Suppressor macrophage treated with lipopolysaccharide for 1 hour (primary cell): ENCODE measurements around the gene SEMA3E.
"Not testable (repeated sequence)": the region's sequence is repeated elsewhere in the genome, so short reads cannot be mapped to it uniquely, and the experiment has no call there.

Source experiments
- DNase-seq, 3 donors: peaks; one replicate each; pipeline ENCODE4 v3.0.0-alpha.2; 2020 to 2022

SEMA3E gene

DNA sequence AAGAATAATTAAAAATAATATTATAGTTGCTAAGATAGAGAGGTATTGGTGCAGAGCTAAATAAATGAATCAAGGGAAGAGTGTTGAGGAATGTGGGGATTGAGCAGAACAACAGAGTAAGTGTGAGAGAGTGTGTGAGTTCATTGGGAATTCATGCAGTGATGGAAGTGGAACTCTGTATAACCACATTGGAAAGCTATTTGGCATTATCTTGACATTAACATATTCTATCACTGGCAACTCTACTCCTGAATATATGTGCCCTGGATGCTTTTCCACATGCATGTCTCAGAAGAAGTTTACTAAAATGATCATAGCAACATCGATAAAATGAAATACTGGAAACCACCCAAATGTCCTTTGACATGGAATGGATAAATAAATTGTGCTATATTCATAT is 164.1 kb downstream of the SEMA3E start:
- no peak for DNase-seq

- DNase-seq, result no peak
These were observed 164.7 kb downstream of the SEMA3E start for GRCh38 chr7:83484266-83484665.

DNA sequence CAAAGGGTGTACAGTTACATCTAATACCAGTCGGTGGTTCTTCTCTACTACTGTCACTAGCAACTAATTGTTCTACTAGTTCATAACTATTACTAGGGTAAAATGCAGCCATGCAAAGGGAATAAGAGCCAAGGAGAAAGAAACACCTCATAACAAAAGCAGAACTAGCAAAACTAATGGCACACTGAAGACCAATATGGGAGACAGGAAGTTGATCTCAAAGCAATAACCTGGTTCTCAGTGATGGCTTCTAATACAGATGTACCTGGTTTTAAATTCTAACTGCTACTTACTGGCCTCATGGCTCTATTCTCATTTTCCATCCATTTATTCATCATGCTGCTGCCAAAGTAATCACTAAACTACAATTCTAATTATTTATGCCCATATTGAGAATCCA is 170.3 kb downstream of the SEMA3E start:
- DNase-seq, result no peak

DNA sequence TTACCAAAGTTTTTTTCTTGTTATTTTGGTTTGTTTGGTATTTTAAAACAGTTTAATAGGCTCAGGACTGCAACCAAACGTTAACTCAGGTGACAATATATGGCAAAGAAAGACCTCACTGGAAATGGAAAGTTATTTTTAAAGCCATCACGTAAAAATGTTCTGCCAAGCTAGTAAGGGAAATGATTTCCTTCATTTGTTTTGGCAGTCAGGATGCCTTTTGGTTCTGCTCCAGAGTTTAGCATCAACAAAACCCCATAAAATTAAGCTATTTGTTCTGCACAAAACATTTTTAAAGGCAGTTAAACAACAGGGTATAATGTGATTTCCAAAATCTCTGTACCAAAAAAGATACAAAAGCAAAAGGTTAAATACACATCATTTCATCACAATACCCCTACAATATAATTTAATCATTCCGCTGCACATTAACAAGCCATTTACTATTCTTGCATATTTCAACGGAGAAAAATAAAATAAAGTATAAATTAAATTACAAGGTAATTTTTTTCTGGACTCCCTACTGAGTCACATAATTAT is 172.4 kb downstream of the SEMA3E start:
- DNase-seq, result no peak

- DNase-seq, result no peak
These were observed 173.5 kb downstream of the SEMA3E start for GRCh38 chr7:83475420-83475819.

GRCh38 chr7:83472376-83472775 is 176.6 kb downstream of the SEMA3E start:
- no peak for DNase-seq

DNA sequence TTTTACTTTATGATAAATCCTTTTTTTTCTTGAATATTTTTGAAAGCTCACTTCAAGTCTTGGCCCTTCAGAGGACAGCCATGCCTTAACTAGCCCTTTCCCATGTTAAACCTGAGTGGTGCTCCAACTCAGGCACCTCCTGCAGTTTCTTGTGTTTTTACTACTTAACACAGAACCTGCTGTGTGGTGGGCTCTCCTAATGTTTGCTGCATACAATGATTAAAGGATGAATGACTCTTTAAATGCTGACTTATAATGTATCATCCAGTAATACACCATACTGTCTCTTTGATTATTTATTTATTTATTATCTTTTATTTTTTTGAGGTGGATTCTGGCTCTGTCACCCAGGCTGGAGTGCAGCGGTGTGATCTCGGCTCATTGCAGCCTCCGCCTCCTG is 179.4 kb downstream of the SEMA3E start:
- no peak for DNase-seq

DNA sequence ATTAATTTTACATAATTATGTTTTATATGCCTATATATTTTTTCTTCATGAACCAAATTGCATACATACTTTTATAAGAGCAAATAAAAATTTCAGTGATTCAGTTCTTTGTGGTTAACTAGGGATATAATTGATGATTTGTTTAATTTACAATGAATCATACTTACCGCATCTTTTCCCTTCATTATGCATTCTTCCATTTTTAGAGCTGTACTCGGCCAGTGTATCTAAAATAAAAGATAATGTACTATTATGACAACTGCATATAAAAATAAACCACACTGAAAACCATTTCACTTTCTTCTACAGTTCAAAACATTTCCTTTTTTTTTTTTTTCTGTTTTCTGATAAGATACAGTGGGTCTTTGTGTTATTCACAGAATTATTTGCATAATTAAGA is 179.9 kb downstream of the SEMA3E start:
- DNase-seq, result no peak

DNA sequence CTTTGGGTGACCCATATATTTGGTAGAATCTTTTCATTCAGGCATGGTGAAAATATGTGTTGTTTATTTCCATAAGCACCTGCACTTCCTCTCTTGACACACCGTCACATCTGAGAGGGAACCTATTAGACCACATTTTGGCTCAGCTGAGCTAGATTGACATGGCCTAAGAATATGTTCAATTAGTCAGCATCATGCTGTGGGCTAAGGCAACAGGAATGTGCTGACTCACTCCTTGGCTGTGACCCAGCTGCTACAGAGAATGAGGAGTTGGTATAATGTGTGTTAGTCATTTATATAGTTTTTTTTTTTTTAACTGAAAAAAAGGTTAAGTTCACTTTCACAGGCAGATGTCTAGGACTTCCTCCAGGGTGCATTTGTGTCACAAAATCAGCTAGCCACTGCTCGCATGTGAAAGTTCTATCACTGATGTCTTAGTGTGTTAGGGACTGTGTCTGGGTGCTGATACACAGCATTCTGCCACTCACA is 180.6 kb downstream of the SEMA3E start:
- peak; percentile 47 to 81 (median 53) for DNase-seq

GRCh38 chr7:83467493-83467892 is 181.4 kb downstream of the SEMA3E start:
- no peak for DNase-seq

- DNase-seq, result no peak
These were observed 182.0 kb downstream of the SEMA3E start for GRCh38 chr7:83466956-83467355.

DNA sequence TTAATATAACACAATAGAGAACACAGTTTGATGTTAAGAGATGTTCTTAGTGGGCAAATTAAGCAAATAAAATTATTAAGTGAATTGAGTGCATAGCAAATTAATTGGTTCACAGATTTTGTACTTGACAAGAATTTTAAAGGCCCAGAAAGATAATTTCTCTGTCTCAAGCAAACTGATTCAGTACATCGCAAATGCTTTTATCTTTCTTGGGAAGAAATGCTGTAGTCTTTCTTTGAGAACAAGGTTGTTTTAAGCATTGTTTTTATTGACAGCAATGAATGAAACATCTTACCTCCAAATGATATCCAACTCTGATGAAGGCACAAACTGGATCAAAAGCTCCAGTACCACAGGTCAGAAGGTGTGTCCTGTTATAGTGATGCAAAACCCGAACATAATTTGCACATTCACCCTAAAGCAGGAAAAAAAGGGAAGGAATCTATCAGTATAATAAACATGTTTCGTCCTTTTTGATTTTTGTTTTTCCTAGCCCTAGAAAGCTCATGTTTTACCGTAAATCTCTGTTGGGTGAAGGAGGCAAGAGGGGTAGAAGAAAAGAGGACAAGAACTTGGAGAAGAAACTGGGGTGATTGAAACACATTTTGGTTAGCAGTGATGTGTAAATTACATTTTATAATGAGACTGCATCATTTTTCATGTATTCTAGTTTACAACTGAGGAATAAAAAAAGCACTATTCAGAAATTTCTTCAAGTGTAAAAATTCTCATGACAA is 182.6 kb downstream of the SEMA3E start:
- DNase-seq, result no peak

DNA sequence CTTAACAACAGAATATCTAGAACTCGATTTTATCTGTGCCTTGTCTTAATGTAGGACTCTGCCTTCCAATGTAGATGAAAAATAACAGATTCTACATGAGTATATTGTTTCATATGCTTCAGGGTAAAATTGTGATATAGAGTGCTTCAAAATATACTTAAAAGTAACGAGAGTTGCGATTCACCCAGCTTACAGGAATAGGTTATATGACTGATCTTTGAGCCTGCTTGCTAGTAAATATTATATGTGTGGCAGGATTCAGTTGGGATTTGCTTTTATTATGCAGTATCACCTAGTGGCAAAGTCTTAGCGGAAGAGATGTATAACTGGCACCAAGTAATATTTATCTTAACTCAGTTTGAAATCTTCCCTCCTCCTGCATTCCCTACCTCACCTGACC is 183.3 kb downstream of the SEMA3E start:
- DNase-seq, result no peak

DNA sequence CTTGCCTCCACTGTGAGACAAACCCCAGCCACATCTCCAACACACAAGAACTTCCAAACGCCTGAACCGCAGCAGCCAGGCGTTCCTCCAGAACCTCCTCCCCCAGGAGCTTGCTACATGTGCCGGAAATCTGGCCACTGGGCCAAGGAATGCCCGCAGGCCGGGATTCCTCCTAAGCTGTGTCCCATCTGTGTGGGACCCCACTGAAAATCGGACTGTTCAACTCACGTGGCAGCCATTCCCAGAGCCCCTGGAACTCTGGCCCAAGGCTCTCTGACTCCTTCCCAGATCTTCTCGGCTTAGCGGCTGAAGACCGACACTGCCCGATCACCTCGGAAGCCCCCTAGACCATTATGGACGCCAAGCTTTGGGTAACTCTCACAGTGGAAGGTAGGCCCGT is 187.1 kb downstream of the SEMA3E start:
- DNase-seq, result not testable (repeated sequence)

DNA sequence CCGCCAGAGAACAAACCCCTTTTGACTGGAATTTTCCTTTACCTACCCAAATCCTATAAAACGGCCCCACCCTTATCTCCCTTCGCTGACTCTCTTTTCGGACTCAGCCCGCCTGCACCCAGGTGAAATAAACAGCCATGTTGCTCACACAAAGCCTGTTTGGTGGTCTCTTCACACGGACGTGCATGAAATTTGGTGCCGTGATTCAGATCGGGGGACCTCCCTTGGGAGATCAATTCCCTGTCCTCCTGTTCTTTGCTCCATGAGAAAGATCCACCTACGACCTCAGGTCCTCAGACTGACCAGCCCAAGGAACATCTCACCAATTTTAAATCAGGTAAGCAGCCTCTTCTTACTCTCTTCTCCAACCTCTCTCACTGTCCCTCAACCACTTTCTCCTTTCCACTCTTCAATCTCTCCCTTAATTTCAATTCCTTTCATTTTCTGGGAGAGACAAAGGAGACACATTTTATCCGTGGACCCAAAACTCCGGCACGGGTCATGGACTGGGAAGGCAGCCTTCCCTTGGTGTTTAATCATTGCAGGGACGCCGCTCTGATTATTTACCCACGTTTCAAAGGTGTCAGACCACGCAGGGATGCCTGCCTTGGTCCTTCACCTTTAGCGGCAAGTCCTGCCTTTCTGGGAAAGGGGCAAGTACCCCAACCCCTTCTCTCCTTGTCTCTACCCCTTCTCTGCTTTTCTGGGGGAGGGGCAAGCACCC is 188.8 kb downstream of the SEMA3E start:
- not testable (repeated sequence) for DNase-seq

DNA sequence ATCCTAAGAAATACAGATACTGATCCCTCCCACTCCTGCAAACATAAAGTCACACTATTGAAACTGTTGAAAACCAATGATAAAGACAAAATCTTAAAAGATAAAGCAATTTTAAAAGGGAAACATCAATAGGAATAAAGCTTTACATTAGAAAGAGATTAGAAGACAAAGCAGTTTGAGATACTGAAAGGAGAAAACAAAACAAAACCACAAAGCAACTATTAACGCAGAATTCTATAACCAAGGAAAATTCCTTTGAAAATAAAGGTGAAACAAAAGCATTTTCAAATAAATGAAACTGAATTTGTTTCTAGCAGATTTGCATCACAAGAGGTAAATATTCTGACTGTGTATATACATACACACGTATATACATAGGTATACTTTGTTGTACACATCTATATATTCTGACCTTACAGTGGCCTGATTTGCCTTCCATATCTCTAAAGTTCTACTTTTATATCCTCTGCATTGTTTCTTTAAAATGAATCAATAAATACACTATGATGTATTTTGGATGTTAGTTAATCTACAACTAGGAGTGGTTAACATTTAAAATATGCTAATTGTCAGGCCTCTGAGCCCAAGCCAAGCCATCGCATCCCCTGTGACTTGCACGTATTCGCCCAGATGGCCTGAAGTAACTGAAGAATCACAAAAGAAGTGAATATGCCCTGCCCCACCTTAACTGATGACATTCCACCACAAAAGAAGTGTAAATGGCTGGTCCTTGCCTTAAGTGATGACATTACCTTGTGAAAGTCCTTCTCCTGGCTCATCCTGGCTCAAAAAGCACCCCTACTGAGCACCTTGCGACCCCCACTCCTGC is 189.6 kb downstream of the SEMA3E start:
- DNase-seq, result not testable (repeated sequence)

DNA sequence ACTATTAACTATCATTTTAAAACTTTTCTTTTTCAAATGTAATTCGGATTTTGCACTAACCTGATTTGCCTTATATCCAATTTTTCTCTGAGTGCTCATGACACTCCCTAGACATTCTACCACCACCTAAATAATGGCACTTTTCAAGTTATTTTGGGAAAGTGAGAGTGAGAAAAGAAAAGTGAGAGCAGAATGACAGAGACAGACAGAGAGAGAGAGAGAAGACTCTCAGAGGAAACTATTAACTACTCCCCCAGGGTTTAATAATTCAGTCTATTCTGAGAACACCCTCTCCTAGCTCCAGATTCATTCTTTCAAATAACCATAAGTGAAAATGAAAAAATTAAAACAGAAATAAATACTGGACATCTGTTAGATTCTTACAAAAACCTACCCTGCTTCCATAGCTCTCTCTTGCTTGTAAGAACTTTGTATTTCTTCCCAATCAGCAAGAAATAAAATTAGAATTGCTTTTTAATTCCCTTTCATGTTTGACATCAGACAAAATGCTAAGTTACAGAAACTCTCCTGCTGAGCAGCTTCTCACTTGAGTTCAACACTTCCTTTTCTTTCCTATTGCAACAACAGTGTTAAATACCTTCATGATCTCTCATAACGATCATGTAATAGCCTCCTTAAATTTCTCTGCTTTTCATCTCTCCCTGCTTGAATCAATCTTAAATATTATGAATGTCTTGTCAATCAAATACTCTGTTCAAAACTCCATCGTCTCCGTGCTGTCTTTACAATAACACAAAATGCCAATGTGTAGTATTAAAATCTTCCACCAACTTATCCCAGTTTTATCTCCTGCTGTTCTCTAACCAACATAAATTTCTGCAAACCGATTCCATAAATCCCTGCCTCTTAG is 191.7 kb downstream of the SEMA3E start:
- DNase-seq, result no peak

DNA sequence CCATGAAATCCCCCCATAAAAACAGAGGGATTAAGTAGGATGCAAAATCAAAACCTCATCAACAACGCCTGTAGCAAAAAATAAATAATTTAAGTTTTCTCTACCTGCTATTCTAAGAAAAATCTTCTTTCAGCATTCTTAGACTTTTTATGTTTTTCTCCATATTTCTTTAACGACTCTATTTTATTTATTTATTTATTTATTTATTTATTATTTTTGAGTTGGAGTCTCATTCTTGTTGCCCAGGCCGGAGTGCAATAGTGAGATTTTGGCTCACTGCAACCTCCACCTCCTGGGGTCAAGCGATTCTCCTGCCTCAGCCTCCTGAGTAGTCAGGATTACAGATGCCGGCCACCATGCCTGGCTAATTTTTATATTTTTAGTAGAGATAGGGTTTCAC is 192.5 kb downstream of the SEMA3E start:
- DNase-seq, result no peak

DNA sequence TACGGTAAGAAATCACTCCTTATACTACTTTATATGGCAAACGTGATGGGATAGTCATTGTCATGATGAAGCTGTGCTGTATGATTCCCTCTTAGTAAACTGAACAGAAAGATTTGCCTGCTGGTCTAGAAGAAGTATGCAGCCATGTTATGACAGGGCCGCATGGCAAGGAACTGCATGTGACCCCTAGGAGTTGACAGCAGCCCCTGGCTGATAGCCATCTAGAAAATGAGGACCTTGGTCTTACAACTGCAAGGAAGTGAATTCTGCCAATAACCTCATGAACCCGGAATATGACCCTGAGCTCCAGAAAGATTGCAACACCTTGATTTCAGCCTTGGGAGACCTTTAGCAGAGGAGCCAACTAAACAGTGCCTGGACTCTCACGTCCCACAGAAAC is 193.3 kb downstream of the SEMA3E start:
- no peak for DNase-seq

DNA sequence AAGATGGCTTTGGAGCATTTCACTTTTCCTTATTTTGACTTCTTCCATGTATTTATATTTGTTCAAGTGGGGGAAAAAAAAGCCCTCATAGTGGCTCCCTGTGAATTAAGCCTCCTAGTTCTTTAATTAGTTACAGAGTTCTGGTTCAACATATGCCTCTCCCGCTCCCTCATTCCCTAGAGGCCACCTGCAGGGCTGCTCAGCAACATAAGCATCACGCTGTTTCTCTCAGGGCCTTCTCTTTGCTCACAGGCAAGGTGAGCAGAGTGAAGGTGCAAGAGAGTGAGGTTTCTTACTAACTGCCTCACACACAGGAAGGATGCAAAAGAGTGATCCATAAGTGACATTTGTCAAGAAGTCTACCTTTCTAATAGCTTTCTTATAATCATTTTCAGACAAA is 196.7 kb downstream of the SEMA3E start:
- no peak for DNase-seq

DNA sequence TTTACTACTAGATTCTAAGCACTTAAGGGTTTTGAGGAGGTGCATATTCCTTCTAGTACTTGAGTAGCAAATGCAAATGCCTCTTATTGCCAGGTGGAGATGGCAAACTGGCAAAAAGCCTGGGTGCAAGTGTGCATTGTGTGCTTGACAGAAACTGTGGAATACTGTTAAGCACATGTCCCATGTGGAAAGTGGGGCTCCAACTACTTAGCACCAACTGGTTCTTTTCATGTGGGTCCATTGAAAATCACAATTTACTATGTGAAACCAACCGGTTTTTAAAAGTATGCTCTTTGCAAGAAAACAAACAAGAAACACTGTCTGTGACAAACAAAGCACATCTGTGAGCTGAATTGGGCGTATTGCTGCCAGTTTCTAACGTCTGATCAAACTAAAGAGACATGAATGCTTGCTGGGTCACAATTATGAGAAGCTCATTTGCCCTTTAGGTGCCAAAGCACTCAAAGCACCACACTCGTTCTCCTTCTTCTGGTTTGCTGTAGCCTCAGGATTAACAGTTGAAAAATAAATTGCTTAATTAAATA is 197.4 kb downstream of the SEMA3E start:
- DNase-seq, result no peak

DNA sequence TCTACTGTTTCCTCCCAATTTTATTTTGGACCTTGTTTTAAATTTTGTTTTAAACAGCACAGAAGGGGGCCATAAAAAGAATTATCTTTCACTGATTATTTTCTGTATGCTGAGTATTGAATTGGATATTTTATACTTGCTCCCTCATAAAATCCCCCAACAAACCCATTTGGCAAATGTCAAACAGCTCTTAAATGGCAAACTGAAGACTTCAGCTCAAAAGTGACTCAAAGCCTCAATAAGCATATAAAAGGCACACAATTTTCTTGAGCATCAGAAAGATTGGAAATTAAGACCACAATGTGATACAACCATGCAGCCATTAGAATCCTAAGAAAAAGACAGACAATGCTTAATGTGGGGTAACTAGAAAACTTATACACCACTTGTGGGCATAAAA is 199.2 kb downstream of the SEMA3E start:
- DNase-seq, result no peak
